Limb (tissue), 2 donors: ENCODE measurements around the gene RTEL1.
"Not testable (repeated sequence)": the region's sequence is repeated elsewhere in the genome, so short reads cannot be mapped to it uniquely, and the experiment has no call there.

Experiments
- DNase-seq, 2 donors: peaks; one replicate each; pipeline ENCODE4 v3.0.0-alpha.2; 2016; ENCODE audit errors: extremely low spot score in 2 of 2

Gene RTEL1

DNA sequence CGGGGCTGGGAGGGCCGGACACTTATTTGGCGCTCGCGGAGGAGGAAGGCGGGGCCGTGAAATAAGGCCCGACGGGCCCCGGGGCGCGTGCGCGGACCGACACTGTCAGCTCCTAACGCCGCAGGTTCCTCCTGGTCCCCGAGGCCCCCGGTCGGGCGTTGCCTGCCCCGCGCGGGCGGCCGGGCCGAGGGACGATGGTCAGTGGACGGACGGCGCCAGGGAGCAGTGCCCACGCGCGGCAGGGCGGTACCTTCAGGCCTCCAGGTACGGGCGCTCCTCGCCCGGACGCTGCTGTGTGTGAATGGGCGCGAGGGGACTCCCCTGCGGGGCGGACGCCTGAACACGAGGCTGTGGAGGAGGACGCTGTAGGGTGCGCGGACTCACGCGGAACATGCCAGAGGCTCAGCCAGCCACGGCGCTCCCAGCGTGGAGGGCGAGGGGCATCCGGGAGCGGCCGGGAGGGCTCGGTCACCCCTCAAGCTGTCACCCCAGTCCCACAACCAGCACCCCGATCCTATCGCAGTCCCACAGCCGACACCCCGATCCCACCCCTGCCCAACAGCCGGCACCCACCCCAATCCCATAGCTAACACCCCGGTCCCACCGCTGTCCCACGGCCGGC is 30.9 kb upstream of the RTEL1 start:
- peak; percentile 94 to 97 for DNase-seq

DNA sequence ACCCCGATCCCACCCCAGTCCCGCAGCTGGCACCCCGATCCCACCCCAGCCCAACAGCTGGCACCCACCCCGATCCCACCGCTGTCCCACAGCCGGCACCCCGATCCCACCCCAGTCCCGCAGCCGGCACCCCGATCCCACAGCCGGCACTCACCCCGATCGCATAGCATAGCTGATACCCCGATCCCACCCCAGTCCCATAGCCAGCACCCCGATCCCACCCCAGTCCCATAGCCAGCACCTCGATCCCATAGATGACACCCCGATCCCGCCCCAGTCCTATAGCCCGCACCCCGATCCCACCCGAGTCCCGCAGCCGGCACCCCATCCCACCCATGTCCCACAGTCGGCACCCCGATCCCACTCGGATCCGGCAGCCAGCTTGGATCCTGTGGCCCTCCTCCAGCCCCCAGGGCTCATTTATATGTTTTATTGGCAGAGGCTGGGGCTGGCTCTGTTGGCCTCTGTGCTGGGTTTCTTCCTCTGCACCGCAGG is 30.3 kb upstream of the RTEL1 start:
- peak in 1 of 2 donors; percentile 44 for DNase-seq

DNA sequence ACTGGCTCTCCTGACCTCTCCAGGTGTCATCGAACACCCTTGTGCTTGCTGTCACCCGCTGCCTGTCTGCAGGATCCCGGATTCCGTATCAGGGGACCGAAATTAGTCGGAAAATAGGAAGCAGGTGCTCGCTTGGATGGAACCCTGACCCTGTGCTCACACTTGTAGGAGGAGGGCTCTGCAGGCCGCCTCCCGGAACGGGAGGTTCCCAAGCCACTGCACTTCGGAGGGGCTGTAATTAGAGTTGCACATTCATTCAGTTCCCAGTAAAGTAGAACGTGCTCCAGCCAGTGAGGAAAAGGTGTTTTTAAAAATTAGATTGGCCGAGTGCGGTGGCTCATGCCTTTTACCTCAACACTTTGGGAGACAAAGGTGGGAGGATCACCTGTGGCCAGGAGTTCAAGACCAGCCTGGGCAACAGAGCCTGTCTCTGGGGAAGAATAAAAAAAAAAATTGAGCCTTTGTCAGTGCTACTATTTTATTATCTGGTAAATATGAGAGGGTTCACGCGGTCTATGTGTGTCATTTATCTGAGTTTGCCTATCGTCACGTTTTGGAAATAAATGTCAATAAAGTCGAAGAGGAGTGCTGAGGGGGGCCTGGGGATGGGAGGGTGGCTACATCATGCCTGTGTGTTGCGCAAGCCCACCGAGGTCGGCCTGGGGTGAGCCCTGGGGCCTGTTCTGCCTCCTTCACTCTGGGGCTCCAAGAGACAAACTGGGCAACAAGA is 29.7 kb upstream of the RTEL1 start:
- DNase-seq: peak; percentile 59 to 64

DNA sequence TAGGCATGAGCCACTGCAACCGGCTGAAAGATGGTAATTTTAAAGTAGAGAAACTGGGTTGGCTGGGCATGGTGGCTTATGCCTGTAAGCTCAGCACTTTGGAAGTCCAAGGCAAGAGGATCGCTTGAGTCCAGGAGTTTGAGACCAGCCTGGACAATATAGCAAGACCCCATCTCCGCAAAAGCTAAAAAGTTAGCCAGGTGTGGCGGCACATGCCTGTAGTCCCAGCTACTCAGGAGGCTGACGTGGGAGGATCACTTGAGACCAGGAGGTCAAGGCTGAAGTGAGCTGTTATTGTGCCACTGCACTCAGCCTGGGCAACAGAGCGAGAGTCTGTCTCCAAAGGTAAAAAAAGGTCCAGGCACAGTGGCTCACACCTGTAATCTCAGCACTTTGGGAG is 27.2 kb upstream of the RTEL1 start:
- DNase-seq: not testable (repeated sequence)

DNA sequence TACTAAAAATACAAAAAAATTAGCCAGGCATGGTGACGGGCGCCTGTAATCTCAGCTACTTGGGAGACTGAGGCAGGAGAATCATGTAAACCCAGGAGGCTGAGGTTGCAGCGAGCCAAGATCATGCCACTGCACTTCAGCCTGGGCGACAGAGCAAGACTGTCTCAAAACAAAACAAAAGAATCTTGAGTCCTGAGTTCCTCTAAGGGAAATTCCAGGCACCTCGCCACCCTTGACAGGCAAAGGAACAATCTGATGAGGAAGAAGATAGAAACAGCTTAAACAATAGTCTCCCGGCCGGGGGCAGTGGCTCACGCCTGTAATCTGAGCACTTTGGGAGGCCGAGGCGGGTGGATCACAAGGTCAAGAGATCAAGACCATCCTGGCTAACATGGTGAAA is 26.7 kb upstream of the RTEL1 start:
- not testable (repeated sequence) for DNase-seq

DNA sequence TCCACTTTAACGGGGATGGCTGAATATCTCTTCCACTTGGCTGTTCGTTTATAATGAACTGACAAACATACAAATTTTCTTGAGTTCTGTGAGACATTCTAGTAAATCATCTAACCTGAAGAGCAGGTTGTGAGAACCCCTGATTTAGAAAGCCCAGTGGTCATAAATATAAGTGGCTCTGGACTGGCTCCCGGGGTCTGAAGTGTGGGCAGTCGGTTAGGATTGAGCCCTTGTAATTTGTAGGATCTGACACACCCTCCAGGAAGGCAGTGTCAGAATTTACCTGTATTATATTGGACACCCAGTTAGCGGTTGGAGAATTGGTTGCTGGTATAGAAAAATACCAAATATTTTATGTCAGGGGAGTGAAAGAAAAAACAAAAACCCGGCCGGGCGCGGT is 24.4 kb upstream of the RTEL1 start:
- no peak for DNase-seq

DNA sequence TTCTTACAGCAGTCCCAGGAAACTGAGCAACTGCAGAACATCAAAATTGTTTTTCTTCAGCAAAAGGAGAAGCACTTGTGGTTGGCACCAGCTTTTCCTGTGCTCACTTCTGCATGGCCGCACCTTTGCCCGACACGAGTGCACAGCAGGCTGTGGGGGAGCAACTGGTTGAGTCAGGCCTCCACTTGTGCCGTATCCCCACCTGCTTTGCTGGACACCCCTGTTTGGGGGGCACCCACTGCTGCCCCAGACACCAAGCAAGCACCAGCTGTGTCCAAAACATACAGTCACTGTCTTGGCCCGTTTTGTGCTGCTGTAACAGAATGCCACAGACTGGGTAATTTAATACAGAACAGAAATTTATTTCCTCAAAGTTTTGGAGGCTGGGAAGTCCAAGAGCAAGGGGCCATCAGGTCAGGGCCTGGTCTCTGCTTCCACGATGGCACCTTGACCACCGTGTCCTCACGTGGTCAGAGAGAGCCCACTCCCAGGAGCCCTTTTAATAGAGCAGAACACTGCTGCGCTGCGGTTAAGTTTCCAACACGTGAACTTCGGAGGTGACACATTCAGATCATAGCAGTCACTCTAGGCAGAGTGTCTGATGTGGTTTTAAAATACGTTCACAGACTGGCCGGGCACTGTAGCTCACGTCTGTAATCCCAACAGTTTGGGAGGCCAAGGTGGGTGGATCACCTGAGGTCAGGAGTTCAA is 22.5 kb upstream of the RTEL1 start:
- DNase-seq: no peak

DNA sequence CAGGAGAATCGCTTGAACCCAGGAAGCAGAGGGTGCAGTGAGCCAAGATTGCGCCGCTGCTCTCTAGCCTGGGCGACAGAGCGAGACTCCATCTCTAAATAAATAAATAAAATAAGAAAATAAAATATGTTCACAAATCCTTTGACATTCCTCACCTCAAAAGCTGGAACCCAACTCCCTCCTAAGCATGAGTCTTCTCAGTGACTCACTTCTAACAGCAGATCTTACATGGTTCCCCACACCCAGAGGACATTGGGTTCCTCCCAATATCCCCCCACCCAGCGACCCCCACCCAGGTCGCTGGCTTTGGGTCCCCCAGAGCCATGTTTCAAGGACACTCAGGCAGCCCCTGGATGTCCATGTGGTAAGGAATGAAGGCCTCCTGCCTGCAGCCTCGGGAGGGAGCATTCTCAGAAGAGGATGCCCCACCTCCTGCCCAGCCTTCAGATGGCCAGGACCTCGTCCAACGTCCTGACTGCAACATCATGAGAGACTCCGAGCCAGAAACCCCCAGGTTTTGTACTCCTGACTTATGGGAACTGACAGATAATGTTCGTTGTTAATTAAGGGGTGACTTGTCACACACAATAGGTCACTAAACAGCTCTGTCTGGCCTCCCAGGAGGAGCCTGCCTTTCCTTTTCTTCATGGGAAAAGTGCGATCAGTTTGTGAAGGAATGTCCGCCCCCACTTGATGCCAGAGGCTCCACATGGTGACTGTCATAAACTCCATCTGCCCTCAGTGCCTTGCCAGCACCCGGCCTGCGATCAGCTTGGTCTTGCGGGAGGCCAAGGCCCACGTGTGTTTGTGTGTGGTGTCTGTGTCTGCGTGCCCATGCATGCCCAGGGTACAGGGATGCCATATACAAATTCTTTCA is 21.1 kb upstream of the RTEL1 start:
- DNase-seq: no peak

DNA sequence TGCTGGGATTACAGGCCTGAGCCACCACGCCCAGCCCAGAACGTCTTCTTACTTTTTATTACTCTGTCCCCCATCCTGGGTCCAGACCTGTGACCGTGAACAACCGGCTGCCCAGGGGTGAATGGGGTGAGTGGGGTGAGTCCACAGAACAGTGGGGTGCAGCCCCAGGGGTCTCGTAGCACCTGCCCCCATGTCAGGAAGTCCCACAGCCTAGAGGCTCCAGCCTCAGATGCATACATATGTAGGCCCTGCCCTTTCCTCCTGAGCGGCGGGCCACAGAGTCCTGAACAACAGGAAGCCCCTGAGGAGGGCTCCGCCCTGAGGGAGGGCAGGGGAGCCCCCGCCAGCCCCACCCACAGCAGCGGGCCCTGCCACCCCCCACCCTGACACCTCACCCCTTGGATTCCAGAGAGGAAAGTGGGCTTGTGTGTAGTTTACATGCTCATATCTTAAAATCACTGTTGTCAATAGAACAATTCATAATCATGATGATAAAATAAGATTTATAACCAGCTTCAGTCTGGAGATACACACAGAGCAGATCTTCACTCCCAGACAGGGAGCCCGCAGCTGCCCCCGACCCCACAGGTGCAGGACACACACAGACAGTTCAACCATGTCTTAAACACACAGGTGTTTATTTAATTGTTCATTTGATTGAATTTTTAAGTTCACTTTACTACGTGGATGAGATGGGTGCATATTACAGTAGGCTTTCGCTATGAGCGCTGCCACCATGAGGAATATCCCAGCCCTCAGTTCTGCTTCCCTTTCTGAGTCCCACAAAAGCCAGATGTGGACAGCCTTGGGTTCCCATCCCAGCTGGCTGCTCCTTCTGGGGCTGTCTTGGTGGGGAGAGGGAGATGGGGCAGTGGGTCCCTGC is 18.8 kb upstream of the RTEL1 start:
- no peak for DNase-seq

DNA sequence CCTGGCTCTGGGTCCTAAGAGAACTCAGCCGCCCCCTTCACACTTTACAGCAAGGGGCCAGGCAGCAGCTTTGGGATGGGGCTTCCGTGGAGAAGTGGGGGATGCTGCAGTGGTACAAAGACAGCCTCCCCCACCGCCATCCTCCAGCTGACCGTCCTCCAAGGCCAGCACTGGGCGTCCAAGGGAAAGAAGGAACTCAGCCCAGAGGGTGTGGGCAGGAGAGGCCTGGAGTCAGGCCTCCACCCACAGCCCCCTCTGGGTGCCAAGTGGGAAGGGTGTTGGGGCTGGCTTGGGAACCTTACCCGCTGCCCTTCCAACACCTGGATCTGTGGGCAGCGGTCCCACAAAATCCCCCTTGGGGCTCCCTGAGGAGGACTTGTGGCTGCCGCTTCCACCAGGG is 18.0 kb upstream of the RTEL1 start:
- DNase-seq: no peak

DNA sequence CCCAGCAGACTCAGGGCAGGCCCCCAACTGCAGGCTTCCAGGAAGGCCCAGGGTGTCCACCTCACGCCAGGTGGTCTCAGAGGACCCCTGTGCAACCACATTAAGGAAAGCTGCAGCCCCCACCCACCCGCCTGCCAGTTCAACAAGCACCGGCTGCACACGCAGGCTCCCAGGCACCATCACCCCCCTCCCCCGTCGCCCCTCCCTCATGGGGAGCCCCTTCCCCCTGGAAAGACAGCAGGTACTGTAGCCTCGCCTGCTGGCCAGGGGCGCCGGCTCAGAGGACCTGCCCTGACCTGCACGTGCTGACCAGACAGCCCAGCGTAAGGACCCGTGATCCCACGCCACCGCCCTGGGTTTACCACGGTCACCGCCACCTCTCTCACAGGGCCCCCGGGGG is 17.4 kb upstream of the RTEL1 start:
- DNase-seq: not testable (repeated sequence)

DNA sequence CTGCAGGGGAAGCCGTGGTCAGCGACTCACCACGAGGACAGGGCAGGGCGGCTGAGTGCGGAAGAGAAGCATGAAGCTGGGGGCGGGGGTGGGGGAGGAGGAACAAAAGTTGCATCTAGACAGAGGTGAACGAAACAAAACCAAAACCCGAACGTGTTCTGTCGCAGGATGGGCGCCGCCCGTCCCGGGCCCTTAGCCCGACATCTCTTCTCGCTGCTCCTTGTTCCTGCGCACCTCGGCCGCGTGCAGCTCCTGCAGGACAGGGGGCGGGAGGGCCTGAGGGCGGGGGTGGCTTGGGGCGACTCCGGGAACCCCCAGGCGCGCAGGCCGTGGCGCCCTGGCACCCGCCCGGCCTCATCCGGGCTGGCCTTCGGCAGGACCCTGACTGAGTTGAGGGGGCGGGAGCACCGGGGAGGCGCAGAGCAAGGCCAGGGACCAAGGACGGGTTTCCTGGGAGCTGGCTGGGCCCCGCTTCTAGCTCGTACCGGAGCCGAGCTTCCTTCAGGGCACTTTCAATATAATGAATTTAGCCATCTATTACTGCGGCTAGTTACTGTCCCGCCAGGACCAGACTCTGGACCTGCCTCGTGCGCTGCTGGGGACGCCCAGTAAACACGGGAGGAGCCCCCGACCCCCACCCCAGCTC is 16.8 kb upstream of the RTEL1 start:
- DNase-seq: no peak

DNA sequence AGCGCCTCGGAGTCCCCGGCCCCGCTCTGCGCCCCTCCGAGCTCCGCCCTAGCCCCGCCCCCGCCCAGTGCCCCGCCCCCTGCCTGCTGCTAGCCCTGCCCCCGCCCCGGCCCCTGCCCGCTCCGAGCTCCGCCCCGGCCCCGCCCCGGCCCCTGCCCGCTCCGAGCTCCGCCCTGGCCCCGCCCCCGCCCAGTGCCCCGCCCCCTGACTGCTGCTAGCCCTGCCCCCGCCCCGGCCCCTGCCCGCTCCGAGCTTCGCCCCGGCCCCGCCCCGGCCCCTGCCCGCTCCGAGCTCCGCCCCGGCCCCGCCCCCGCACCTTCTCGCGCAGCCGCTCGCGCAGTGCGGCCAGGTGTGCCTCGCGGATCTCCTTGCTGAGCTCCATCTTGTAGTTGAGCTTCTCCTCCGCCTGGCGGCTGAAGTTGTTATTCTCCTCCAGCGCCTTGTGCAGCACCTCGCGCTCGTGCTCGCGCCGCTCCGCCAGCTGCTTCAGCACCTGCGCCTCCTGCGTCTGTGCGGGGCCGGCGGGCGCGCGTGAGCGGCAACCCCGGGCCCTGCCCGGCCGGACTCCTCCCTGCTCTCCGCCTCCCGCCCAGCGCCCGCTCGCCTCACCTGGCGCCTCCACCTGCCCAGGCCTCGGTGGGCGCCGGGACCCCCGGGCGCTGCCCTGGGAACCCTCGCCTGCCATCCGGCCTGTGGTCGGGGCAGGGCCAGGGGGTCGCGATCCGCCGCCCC is 16.2 kb upstream of the RTEL1 start:
- peak; percentile 77 to 99 for DNase-seq

DNA sequence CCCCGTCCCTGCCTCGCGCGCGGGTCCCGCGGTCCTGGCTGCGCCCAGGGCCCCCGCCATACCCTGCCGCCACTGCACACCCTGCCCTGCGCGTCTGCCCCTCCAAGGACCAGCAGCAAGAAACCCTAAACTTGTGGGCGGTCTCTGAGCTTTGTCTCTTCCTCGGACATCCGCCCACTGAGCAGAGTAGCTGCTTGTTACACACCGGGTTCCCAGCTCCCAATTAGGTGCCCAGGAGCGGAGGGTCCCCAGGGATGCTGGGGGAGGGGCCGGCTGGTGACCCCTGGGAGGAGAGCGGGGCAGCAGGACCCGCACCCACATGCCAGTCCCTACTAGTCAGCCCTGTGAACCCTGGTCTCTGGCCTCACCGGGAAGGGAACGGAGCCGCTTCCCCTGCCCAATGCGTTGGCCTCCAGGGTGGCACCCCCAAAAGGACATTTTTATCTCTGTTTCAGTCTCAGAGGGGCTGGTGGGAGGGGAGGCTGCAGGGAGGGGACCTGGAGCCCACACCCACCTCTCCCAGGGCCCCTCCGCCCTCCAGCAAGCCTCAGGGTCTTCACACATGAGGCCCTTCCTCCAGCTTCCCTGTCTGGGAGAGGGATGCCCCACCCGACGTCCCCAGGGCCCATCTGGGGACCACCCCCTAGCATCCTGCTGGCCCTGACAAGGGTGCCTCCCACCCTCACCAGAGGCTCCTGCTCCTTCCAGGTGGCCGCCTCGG is 15.4 kb upstream of the RTEL1 start:
- peak in 1 of 2 donors; percentile 57 for DNase-seq

DNA sequence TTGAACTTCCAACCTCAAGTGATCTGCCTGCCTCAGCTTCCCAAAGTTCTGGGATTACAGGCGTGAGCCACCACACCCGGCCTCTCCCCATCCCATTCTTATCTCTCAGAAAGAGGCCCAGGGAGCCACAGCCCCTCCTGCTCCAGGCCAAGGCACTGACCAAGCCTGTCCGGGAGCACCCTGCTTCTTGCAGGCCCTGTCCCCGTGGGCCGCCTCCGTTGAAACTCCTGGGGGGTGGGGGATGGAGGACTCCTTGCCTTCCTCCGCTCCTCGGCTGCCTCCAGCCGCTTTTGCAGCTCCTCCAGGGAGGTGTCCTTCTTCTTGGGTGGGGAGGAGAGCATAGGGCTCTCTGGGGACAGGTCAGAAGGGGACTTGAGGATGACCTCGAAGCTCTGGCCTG is 14.6 kb upstream of the RTEL1 start:
- no peak for DNase-seq

DNA sequence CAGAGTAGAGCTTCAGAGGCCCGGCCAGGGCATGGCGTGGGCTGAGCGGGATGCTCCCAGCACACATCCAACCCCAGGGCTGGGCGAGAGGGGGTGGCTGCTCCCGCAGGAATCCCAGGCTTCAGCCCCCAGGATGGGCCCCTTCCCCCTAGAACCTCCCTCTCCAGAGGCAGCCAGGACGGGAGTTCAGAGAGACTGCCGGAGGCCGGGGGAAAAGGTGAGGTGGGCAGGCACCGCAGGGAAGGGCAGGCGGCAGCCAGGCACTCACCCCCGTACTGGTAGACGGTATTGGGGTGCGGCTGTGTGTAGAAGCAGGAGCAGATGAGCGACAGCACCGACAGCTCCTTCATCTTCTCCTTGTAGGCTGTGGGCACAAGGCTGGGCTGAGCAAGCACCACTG is 14.2 kb upstream of the RTEL1 start:
- no peak for DNase-seq

DNA sequence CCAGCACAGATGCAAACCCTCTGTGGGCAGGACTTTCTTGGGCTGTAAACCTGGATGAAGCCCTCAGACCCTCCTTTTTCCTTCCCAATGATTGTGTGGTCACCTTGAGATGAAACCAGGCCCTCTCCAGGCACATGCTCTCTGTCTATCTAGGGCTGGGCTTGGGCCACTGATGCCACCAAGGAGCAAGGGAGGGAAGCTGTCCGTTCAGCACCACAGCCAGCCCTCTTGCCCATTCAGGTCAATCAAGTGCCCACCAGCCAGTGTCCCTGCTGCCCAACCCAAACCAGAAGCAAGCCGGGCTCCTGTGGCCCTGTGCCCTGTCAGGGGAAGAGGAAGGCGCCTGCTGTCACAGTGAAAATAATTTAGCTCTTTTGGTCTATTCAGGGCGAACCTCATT is 12.9 kb upstream of the RTEL1 start:
- DNase-seq: no peak

DNA sequence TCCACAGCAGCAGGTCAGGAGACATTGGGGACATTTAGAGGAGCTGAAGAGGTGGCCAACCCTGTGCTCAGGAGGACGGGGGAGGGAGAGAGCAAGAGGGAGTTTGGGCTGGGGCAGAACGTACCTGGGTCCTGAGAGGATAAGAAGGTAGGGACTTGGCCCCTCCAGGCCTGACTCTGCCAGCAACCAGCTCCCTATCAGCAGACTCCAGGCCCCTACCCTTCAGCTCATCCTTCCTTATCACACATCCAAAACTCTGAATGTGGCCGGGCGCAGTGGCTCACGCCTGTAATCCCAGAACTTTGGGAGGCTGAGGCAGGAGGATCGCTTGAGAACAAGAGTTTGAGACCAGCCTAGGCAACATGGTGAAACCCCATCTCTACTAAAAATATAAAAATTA is 9.9 kb upstream of the RTEL1 start:
- no peak for DNase-seq
